ENCODE measurements around the gene SF1.

DNA sequence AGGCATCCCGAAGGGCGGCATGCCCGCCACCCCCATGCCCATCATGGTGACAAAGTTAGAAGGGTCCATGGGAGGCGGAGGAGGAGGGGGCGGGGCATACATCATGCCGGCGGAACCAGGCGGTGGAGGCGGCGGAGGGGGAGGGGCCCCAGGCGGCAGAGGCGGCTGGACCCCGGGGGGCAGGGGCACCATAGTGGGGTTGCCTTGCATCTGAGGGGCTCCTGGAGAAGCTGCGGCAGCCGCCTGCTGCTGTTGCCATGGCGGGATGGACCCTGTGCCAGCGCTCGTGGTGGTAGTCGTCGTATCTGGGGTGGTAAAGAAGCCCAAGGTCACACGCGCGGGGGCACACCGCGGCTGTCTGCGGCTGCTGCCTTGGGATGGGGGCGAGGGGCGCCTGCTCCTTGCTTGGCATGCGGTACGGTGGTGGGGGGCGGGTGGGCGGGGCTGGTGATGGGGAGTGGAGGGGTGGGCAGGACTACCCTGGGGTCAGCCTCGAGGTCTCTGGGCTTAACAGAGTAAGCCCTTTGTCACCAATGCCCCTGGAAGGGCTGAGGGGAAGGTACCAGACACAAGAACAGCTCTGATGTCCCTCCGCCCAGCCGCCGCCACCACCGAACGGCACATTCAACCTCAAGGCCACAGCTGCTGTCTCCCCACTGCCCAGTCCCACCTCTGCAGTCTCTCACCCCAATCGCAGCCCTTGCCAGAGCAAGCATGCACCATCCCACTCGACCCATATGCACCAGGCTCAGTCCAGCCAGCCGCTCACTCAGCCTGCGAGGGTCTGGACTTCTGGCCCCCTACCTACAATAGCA, 12.3 kb downstream of the SF1 start:
- no peak for TF ChIP-seq CTCF (IDR thresholded peaks at IDR 0.05; ENCODE audit: borderline replicate concordance, extremely low read depth, low read length, poor library complexity, severe bottlenecking)
- TF ChIP-seq EZH2 (IDR thresholded peaks at IDR 0.05; ENCODE audit: borderline replicate concordance, low read depth, low read length, severe bottlenecking) = no peak
